Thyroid gland (tissue), 4 donors: ENCODE measurements around the gene AGBL1. TPM values are rescaled to one million over a fixed set of nuclear protein-coding genes. Genes with fewer than 3 reads are reported as not detected.

ENCODE experiments used
- DNase-seq, 2 donors: peaks; one replicate each; pipeline ENCODE4 v3.0.0-alpha.2; 2019
- H3K27ac ChIP-seq, 3 donors: fragments of 200-600 bp; sonication (generic); 1 replicate in 2 of 3; 2 replicates in 1 of 3; pipeline ENCODE4 v1.5.1; 2016 to 2019; ENCODE audit warnings: mild to moderate bottlenecking in 1 of 3, moderate library complexity in 1 of 3
- H3K27me3 ChIP-seq: fragments of 200-600 bp; sonication (generic); one replicate; pipeline ENCODE4 v1.5.1; 2019
- H3K36me3 ChIP-seq, 2 donors: fragments of 200-600 bp; sonication (generic); one replicate each; pipeline ENCODE4 v1.5.1; 2016 to 2019
- H3K4me1 ChIP-seq, 2 donors: fragments of 200-600 bp; sonication (generic); one replicate each; pipeline ENCODE4 v1.5.1; 2017 to 2019
- H3K4me3 ChIP-seq, 3 donors: fragments of 200-600 bp; sonication (generic); replicated peaks in 1 of 3; 1 replicate in 2 of 3; 2 replicates in 1 of 3; pipeline ENCODE4 v1.5.1; 2016; ENCODE audit warnings: mild to moderate bottlenecking in 1 of 3
- H3K9me3 ChIP-seq: fragments of 200-600 bp; sonication (generic); one replicate; pipeline ENCODE4 v1.5.1; 2017
- POLR2A ChIP-seq, 2 donors: fragments of 450-650 bp; IDR thresholded peaks; one replicate each; pipeline ENCODE4 v1.6.1; 2017; ENCODE audit warnings: antibody characterized with exemption in 2 of 2, mild to moderate bottlenecking in 2 of 2, moderate library complexity in 1 of 2
- WGBS, 2 donors: methylation state at CpG; one replicate each; pipeline ENCODE4 v1.1.5; 2017; 5-methylcytosine and 5-hydroxymethylcytosine counted together
- intact Hi-C: fragments of 100-400 bp; cut with DNase I; formaldehyde crosslinking; loops from one replicate; pipeline ENCODE4 v1.15.1; 2023
- total RNA-seq, 4 donors: library from RNA; depleted of rRNA; stranded (reverse); fragments of >200 nt; gene quantifications; one replicate each; pipeline ENCODE4 v1.2.3, GENCODE V29; 2016
- TF ChIP-seq, protein P1 (sequence below), 6 experiments: fragments of 200-600 bp in 3 of 6; fragments of 450-650 bp in 3 of 6; sonication (generic) in 3 of 6; IDR thresholded peaks; one replicate each; pipeline ENCODE4 v1.5.1; 2016 to 2019; ENCODE audit warnings: antibody characterized with exemption in 6 of 6, mild to moderate bottlenecking in 2 of 6, inconsistent platforms in 1 of 6, moderate library complexity in 1 of 6

Gene AGBL1
- total RNA-seq, 4 donors from 2014 or later: not detected

DNA sequence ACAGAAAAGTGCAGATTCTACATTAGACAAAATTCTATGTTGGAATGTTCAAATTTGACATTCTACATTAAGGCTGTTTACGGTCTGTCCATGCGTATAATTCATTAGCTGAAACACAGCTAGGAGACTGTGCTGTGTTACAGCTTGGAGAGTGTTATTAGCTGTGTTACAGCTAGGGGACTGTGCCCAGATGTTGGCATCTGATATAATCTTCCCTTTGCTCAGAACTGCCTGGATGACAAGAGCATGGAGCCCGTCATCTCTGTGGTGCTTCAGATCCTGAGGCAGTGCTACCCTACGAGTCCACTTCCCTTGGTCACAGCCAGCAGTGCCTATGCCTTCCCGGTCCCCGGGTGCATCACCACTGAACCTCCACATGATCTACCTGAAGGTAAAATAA, 177.0 kb downstream of the AGBL1 start:
- H3K36me3 ChIP-seq: no peaks in the 10 kb centered on the region
- no peak for DNase-seq
- no peak for TF ChIP-seq POLR2A (IDR thresholded peaks at IDR 0.05)
- TF ChIP-seq, protein P1, sequence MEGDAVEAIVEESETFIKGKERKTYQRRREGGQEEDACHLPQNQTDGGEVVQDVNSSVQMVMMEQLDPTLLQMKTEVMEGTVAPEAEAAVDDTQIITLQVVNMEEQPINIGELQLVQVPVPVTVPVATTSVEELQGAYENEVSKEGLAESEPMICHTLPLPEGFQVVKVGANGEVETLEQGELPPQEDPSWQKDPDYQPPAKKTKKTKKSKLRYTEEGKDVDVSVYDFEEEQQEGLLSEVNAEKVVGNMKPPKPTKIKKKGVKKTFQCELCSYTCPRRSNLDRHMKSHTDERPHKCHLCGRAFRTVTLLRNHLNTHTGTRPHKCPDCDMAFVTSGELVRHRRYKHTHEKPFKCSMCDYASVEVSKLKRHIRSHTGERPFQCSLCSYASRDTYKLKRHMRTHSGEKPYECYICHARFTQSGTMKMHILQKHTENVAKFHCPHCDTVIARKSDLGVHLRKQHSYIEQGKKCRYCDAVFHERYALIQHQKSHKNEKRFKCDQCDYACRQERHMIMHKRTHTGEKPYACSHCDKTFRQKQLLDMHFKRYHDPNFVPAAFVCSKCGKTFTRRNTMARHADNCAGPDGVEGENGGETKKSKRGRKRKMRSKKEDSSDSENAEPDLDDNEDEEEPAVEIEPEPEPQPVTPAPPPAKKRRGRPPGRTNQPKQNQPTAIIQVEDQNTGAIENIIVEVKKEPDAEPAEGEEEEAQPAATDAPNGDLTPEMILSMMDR (IDR thresholded peaks at IDR 0.05): no peak
- no peaks in the 10 kb centered on the region for H3K4me1 ChIP-seq
- no peaks in the 10 kb centered on the region for H3K9me3 ChIP-seq
- intact Hi-C loops: no loop called here
- no peak overlapping the region for H3K4me3 ChIP-seq
- no peaks in the 10 kb centered on the region for H3K27me3 ChIP-seq
- no peak overlapping the region for H3K27ac ChIP-seq
- WGBS, 2 donors: 83 to 89% methylated on average over 6 of the region's 6 CpGs

GRCh38 chr15:86259589-86259988, 179.9 kb downstream of the AGBL1 start:
- intact Hi-C loops: no loop called here
- Histone ChIP-seq H3K9me3 (no peaks in the 10 kb centered on the region), H3K27me3 (no peaks in the 10 kb centered on the region), H3K27ac (no peak overlapping the region), H3K4me3 (no peak overlapping the region), H3K4me1 (no peaks in the 10 kb centered on the region), H3K36me3 (no peaks in the 10 kb centered on the region)
- no peak for DNase-seq
- 69 to 74% methylated on average over 5 of the region's 5 CpGs for WGBS, 2 donors
- TF ChIP-seq, protein P1 (IDR thresholded peaks at IDR 0.05): no peak
- TF ChIP-seq POLR2A (IDR thresholded peaks at IDR 0.05): no peak

- no peak for DNase-seq
- no peaks in the 10 kb centered on the region for H3K9me3 ChIP-seq
- no peaks in the 10 kb centered on the region for H3K4me1 ChIP-seq
- TF ChIP-seq POLR2A (IDR thresholded peaks at IDR 0.05): no peak
- TF ChIP-seq, protein P1 (IDR thresholded peaks at IDR 0.05): no peak
- H3K27me3 ChIP-seq: no peaks in the 10 kb centered on the region
- WGBS, 2 donors: 86 to 98% methylated on average over 2 of the region's 2 CpGs
- intact Hi-C loops: no loop called here
- no peaks in the 10 kb centered on the region for H3K36me3 ChIP-seq
- no peak overlapping the region for H3K27ac ChIP-seq
- no peak overlapping the region for H3K4me3 ChIP-seq
Observed at GRCh38 chr15:86263230-86263629, 183.6 kb downstream of the AGBL1 start.

DNA sequence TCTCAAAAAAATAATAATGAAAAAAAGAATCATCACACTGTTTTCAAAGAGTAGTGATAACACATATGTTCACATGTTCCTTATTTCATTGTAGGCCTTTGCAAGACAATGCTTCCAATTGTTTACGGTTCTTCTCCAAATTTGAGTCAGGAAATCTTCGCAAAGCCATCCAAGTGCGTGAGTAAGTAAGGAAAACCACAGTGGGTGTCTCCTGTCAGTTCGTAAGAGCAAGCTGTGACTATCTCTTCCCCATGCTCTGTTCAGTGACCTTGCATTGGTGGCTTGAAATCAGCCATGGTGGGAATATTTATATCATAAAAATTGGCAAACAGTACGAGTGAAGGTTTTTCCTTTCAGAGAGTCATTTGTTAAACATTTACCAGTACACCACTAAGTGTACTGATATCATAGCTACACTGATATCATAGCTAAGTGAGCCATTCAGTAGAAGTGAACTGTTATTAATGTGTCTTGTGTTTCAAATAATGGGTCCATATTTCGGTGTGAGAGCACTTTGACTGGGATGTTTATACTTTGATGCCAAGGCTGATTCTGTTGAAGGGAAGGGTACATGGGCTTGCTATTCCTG, 187.3 kb downstream of the AGBL1 start:
- 84 to 87% methylated on average over 6 of the region's 6 CpGs for WGBS, 2 donors

GRCh38 chr15:86267892-86268291, 188.2 kb downstream of the AGBL1 start:
- Histone ChIP-seq H3K4me3 (no peak overlapping the region), H3K27me3 (no peaks in the 10 kb centered on the region), H3K9me3 (no peaks in the 10 kb centered on the region), H3K4me1 (no peaks in the 10 kb centered on the region), H3K36me3 (no peaks in the 10 kb centered on the region), H3K27ac (no peak overlapping the region)
- intact Hi-C loops: no loop called here
- DNase-seq: no peak
- TF ChIP-seq, protein P1 (IDR thresholded peaks at IDR 0.05): no peak
- TF ChIP-seq POLR2A (IDR thresholded peaks at IDR 0.05): no peak
- WGBS, 2 donors: 85 to 90% methylated on average over 4 of the region's 4 CpGs

More for the DNA sequence above, 187.3 kb downstream of the AGBL1 start:
- H3K4me1 ChIP-seq: no peaks in the 10 kb centered on the region
- TF ChIP-seq, protein P1 (IDR thresholded peaks at IDR 0.05): no peak
- no peak for TF ChIP-seq POLR2A (IDR thresholded peaks at IDR 0.05)
- H3K9me3 ChIP-seq: no peaks in the 10 kb centered on the region
- intact Hi-C loops: no loop called here
- DNase-seq: no peak
- H3K36me3 ChIP-seq: no peaks in the 10 kb centered on the region
- H3K27ac ChIP-seq: no peak overlapping the region
- no peaks in the 10 kb centered on the region for H3K27me3 ChIP-seq
- no peak overlapping the region for H3K4me3 ChIP-seq
